GM06990 (cell line): Measurements from ENCODE around the gene SVIL.
A peak's percentile ranks its signal among the peaks of the same experiment; 100 is the strongest.

Experiments used
- DNase-seq: peaks from one replicate; pipeline ENCODE4 v3.0.0-alpha.2; 2011; ENCODE audit not compliant: insufficient read length; ENCODE audit errors: extremely low read depth
- H3K27me3 ChIP-seq: replicated peaks from 2 replicates; pipeline ENCODE4 v1.6.0; 2011; ENCODE audit warnings: low read length; ENCODE audit not compliant: control insufficient read depth, insufficient read depth
- H3K36me3 ChIP-seq: 2 replicates; pipeline ENCODE4 v1.5.1; 2011; ENCODE audit warnings: low read length; ENCODE audit not compliant: control insufficient read depth, insufficient read depth
- H3K4me3 ChIP-seq: replicated peaks from 2 replicates; pipeline ENCODE4 v1.5.1; 2011; ENCODE audit warnings: low read depth, mild to moderate bottlenecking, control low read depth, low read length
- CTCF ChIP-seq: IDR thresholded peaks from 2 replicates; pipeline ENCODE4 v1.5.1; 2011; ENCODE audit warnings: low read length, control low read depth, mild to moderate bottlenecking, inconsistent platforms; ENCODE audit not compliant: insufficient read depth, poor library complexity, severe bottlenecking

The SVIL gene

GRCh38 chr10:29667191-29667590, 32.4 kb upstream of the SVIL start:
- no peak for DNase-seq
- TF ChIP-seq CTCF = no peak
- Histone ChIP-seq H3K4me3 (no peak overlapping the region), H3K27me3 (no peaks in the 10 kb centered on the region), H3K36me3 (no peaks in the 10 kb centered on the region)

- DNase-seq = no peak
- no peak overlapping the region for H3K4me3 ChIP-seq
- no peak for TF ChIP-seq CTCF
- no peaks in the 10 kb centered on the region for H3K27me3 ChIP-seq
- H3K36me3 ChIP-seq = no peaks in the 10 kb centered on the region
Measured at GRCh38 chr10:29666201-29666600, 31.4 kb upstream of the SVIL start.

- no peak overlapping the region for H3K4me3 ChIP-seq
- no peak for DNase-seq
- no peaks in the 10 kb centered on the region for H3K36me3 ChIP-seq
- H3K27me3 ChIP-seq = no peaks in the 10 kb centered on the region
- TF ChIP-seq CTCF = no peak
Measured at GRCh38 chr10:29663718-29664117, 28.9 kb upstream of the SVIL start.

GRCh38 chr10:29658984-29659965, 24.5 kb upstream of the SVIL start:
- no peaks in the 10 kb centered on the region for H3K36me3 ChIP-seq
- TF ChIP-seq CTCF = no peak
- H3K27me3 ChIP-seq = no peaks in the 10 kb centered on the region
- no peak overlapping the region for H3K4me3 ChIP-seq
- DNase-seq = peak; percentile 43

- Histone ChIP-seq H3K27me3 (no peaks in the 10 kb centered on the region), H3K4me3 (no peak overlapping the region), H3K36me3 (no peaks in the 10 kb centered on the region)
- DNase-seq = no peak
- no peak for TF ChIP-seq CTCF
Measured at GRCh38 chr10:29657719-29658274, 23.0 kb upstream of the SVIL start.
